Body of pancreas (tissue), 4 donors: ENCODE results near the gene A2M.

Experiments
- CTCF ChIP-seq, 7 experiments: fragments of 450-650 bp in 4 of 7; fragments of 200-600 bp in 3 of 7; sonication (generic) in 3 of 7; IDR thresholded peaks; one replicate each; pipeline ENCODE4 v1.5.1; 2016 to 2019; ENCODE audit warnings: antibody characterized with exemption in 7 of 7
- POLR2A ChIP-seq, 3 donors: fragments of 450-650 bp; IDR thresholded peaks; one replicate each; pipeline ENCODE4 v1.6.1; 2016; ENCODE audit warnings: antibody characterized with exemption in 3 of 3, mild to moderate bottlenecking in 2 of 3

GRCh38 chr12:9147461-9147860 lies 31.7 kb upstream of the A2M start:
- TF ChIP-seq CTCF (IDR thresholded peaks at IDR 0.05) (no peak), POLR2A (IDR thresholded peaks at IDR 0.05) (no peak)
